HCT116 (cell line): Measurements from ENCODE around the gene SLC13A3. TPM values are rescaled to one million over a fixed set of nuclear protein-coding genes. Genes with fewer than 3 reads are reported as not detected.

Experiments used
- ATAC-seq: fragments of 200-7000 bp; cut with Tn5 transposase; 2 replicates; pipeline ENCODE4 v1.9.1; 2020; ENCODE audit warnings: mild to moderate bottlenecking, moderate library complexity
- BruUV-seq: library from RNA; stranded (reverse); fragments of 400-500 nt; replicated peaks from 2 replicates; lab custom pipeline; 2021; lab: Mats Ljungman, UMichigan
- CTCF ChIA-PET: fragments of 300-600 bp; sonication (Branson Sonifier 250); formaldehyde crosslinking; loops from one replicate; lab custom pipeline; 2021; ENCODE audit warnings: antibody characterized with exemption; lab: Charles Lee
- POLR2A ChIA-PET: fragments of 300-600, 350-600 bp; sonication (Branson Sonifier 250); formaldehyde crosslinking; loops from one replicate; lab custom pipeline; 2021; ENCODE audit warnings: antibody characterized with exemption; lab: Charles Lee
- RAD21 ChIA-PET, 2 experiments: fragments of 300-600 bp; sonication (Branson Sonifier 250); formaldehyde crosslinking; loops; one replicate each; lab custom pipeline; 2023; ENCODE audit warnings: low total read pairs in 2 of 2; ENCODE audit not compliant: uncharacterized antibody in 2 of 2, unreplicated experiment in 2 of 2, low non-redundant PET in 1 of 2; lab: Charles Lee
- DNase-seq: peaks from one replicate; pipeline ENCODE4 v3.0.0-alpha.2; 2010; ENCODE audit warnings: low read depth, low spot score
- H2AFZ ChIP-seq: fragments of 200-600 bp; shearing (Covaris generic), sonication (generic); 2 replicates; pipeline ENCODE4 v1.6.1; 2017; ENCODE audit warnings: low read depth, mixed run types, mixed read lengths, antibody characterized with exemption, low read length; ENCODE audit not compliant: poor library complexity, severe bottlenecking
- H3K27ac ChIP-seq: 2 replicates; pipeline ENCODE4 v1.5.1; 2012; ENCODE audit warnings: low read depth, low read length
- H3K27me3 ChIP-seq: fragments of 200-600 bp; sonication (generic); 2 replicates; pipeline ENCODE4 v1.6.1; 2016; ENCODE audit warnings: mixed run types, low read length, mixed read lengths; ENCODE audit not compliant: insufficient read depth
- H3K36me3 ChIP-seq, 2 experiments: fragments of 200-500 bp in 1 of 2; fragments of 200-600 bp in 1 of 2; sonication (Bioruptor generic) in 1 of 2; sonication (generic) in 1 of 2; 2 replicates each; pipeline versions ENCODE4 v1.5.1 to v1.6.1; 2014 to 2016; ENCODE audit warnings: low read length in 2 of 2, inconsistent platforms in 1 of 2, mixed read lengths in 1 of 2, mixed run types in 1 of 2; ENCODE audit not compliant: insufficient read depth in 2 of 2, control insufficient read depth in 1 of 2
- H3K4me1 ChIP-seq, 2 experiments: fragments of 200-600 bp in 1 of 2; sonication (generic) in 1 of 2; 2 replicates each; pipeline versions ENCODE4 v1.5.1 to v1.6.1; 2012 to 2017; ENCODE audit warnings: low read length in 2 of 2, inconsistent platforms in 1 of 2, mild to moderate bottlenecking in 1 of 2, mixed read lengths in 1 of 2, mixed run types in 1 of 2, moderate library complexity in 1 of 2; ENCODE audit not compliant: insufficient read depth in 2 of 2, control insufficient read depth in 1 of 2
- H3K4me2 ChIP-seq: fragments of 200-600 bp; sonication (generic); 2 replicates; pipeline ENCODE4 v1.6.1; 2017; ENCODE audit warnings: mixed run types, low read length, mixed read lengths
- H3K4me3 ChIP-seq, 2 experiments: fragments of 200-600 bp in 1 of 2; sonication (generic) in 1 of 2; replicated peaks in 1 of 2; 2 replicates each; pipeline ENCODE4 v1.5.1; 2011 to 2016; ENCODE audit warnings: low read length in 2 of 2, control low read depth in 1 of 2, low read depth in 1 of 2, mild to moderate bottlenecking in 1 of 2, mixed read lengths in 1 of 2, mixed run types in 1 of 2
- H3K79me2 ChIP-seq: fragments of 200-600 bp; sonication (generic); 2 replicates; pipeline ENCODE4 v1.6.1; 2017; ENCODE audit warnings: mild to moderate bottlenecking, mixed run types, low read length, moderate library complexity, mixed read lengths; ENCODE audit not compliant: insufficient read depth
- H3K9ac ChIP-seq: fragments of 200-600 bp; sonication (generic); 2 replicates; pipeline ENCODE4 v1.6.1; 2016; ENCODE audit warnings: low read length, mixed read lengths
- H3K9me2 ChIP-seq: fragments of 200-600 bp; sonication (generic), shearing (Covaris generic); 2 replicates; pipeline ENCODE4 v1.6.1; 2017; ENCODE audit warnings: mixed run types, mild to moderate bottlenecking, moderate library complexity; ENCODE audit not compliant: insufficient read depth
- H3K9me3 ChIP-seq, 2 experiments: fragments of 200-500 bp in 1 of 2; fragments of 200-600 bp in 1 of 2; sonication (Bioruptor generic) in 1 of 2; sonication (generic) in 1 of 2; 2 replicates each; pipeline ENCODE4 v1.6.1; 2014 to 2017; ENCODE audit warnings: low read length in 2 of 2, mixed read lengths in 2 of 2, inconsistent platforms in 1 of 2, low read depth in 1 of 2, mild to moderate bottlenecking in 1 of 2, mixed run types in 1 of 2, moderate library complexity in 1 of 2; ENCODE audit not compliant: control insufficient read depth in 1 of 2, insufficient read depth in 1 of 2
- H4K20me1 ChIP-seq: fragments of 200-600 bp; sonication (generic), shearing (Covaris generic); 2 replicates; pipeline ENCODE4 v1.6.1; 2017; ENCODE audit warnings: mixed run types, mild to moderate bottlenecking, moderate library complexity; ENCODE audit not compliant: insufficient read depth
- ELF1 ChIP-seq: IDR thresholded peaks from 2 replicates; pipeline ENCODE4 v1.6.1; 2012; ENCODE audit warnings: low read depth, borderline replicate concordance
- EZH2 ChIP-seq: fragments of 200-600 bp; sonication (generic); IDR thresholded peaks from 2 replicates; pipeline ENCODE4 v1.6.1; 2017; ENCODE audit warnings: antibody characterized with exemption, mixed run types
- FOSL1 ChIP-seq: IDR thresholded peaks from 2 replicates; pipeline ENCODE4 v1.6.1; 2012; ENCODE audit warnings: low read depth
- JUND ChIP-seq: IDR thresholded peaks from 2 replicates; pipeline ENCODE4 v1.6.1; 2012
- POLR2A ChIP-seq: IDR thresholded peaks from 2 replicates; pipeline ENCODE4 v1.7.0; 2011; ENCODE audit warnings: borderline replicate concordance; ENCODE audit not compliant: insufficient read depth, insufficient read length; ENCODE audit errors: extremely low read depth
- intact Hi-C: fragments of 100-400 bp; cut with micrococcal nuclease; formaldehyde crosslinking; loops from 2 replicates; pipeline ENCODE4 v1.10.0; 2022
- total RNA-seq: library from RNA; stranded (reverse); gene quantifications from one replicate; pipeline ENCODE4 v1.2.1, GENCODE V29; 2021; ENCODE audit not compliant: unreplicated experiment
- TF ChIP-seq, protein P1 (sequence below): IDR thresholded peaks from 2 replicates; pipeline ENCODE4 v1.6.1; 2011; ENCODE audit warnings: mild to moderate bottlenecking, low read length, moderate library complexity; ENCODE audit not compliant: insufficient replicate concordance; ENCODE audit errors: extremely low read depth
- TF ChIP-seq, protein P2 (sequence below): IDR thresholded peaks from 2 replicates; pipeline ENCODE4 v1.6.1; 2012

The SLC13A3 gene
- total RNA-seq, 1 experiment from 2014 or later = not detected

DNA sequence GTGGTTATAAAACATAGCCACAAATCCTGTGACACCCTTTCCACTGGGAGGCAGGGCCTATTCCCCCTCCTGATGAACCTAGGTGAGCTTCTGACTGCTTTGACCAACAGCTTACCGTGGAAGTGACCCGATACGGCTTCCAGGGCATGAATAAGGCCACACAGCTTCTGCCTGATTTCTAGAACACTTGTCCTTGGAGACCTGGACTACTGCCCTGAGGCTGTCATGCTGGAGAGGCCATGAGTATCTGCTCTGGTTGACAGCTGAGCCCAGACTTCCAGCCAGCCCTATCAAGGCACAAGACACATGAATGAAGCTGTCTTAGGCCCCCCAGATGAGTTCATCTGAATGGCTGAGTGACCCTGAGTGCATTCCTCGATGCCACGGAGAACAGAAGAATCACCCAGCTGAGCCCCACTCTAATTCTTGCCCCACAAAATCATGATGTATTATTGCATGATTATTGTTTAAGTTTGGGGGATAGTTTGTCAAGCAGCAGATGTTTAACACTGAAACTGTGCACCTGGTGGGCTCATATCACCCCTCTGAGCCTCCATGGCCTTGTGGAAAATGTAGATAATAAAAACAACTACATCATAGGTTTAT, 21.4 kb upstream of the SLC13A3 start:
- BruUV-seq = no TSS peak
- RAD21 ChIA-PET = no interaction called here
- no peak overlapping the region for H3K27ac ChIP-seq

DNA sequence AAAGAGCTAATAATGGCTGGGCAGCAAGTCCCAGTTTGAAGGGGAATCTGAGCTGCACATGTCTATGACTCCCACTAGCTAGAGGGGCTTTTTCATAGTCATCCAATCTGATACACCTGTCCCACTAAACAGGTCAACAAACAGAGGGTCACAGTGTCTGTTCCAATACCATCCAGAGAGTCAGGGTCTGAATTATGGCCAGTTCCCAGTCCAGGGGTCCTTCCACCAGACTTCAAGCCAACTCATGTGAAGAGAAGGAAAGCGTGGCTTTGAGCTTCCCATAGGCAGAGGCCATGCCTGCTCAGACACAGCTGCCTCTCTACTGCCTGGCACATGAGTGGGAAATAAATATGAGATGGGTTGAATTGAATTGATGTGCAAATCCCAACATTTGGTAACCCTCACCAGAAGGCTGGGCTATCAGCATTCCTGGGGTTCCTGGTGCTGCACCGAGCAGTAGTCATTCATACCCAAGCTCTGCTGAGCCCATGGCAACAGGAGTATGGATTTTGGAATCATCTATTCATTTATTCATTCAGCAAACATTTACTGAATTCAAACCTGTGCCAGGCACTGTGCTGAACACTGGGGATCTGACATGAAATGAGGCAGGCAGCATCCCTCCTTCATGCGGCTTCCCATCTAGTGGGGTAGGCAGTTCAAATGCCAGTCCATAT, 20.7 kb upstream of the SLC13A3 start:
- POLR2A ChIA-PET = no interaction called here
- TF ChIP-seq FOSL1 = no peak
- TF ChIP-seq JUND = no peak
- TF ChIP-seq ELF1 = no peak
- TF ChIP-seq POLR2A = no peak
- intact Hi-C loops = no loop called here
- Histone ChIP-seq H3K79me2 (no peaks in the 10 kb centered on the region), H3K4me3 (no peak overlapping the region), H4K20me1 (no peaks in the 10 kb centered on the region), H3K27me3 (no peaks in the 10 kb centered on the region), H3K27ac (no peak overlapping the region), H2AFZ (no peak overlapping the region), H3K4me1 (peaks cover 0 to 6% of the 10 kb centered on the region in 2 experiments; a peak in 1 of 4 replicates), H3K9me2 (no peaks in the 10 kb centered on the region), H3K4me2 (no peak overlapping the region), H3K9ac (no peak overlapping the region), H3K9me3 (no peaks in the 10 kb centered on the region), H3K36me3 (no peaks in the 10 kb centered on the region)
- DNase-seq (no peak), ATAC-seq (no peak)
- CTCF ChIA-PET = no interaction called here
- RAD21 ChIA-PET = no interaction called here
- no TSS peak for BruUV-seq

More for the DNA sequence above, 21.4 kb upstream of the SLC13A3 start:
- ATAC-seq (no peak), DNase-seq (no peak)
- H3K27me3 ChIP-seq = no peaks in the 10 kb centered on the region
- no peak overlapping the region for H3K4me2 ChIP-seq
- H2AFZ ChIP-seq = no peak overlapping the region
- H3K9me3 ChIP-seq = no peaks in the 10 kb centered on the region
- H3K4me1 ChIP-seq = peaks cover 6% of the 10 kb centered on the region in 2 experiments; a peak in 2 of 4 replicates
- H3K36me3 ChIP-seq = no peaks in the 10 kb centered on the region
- ChIA-PET POLR2A (no interaction called here), CTCF (no interaction called here)
- TF ChIP-seq, protein P1, sequence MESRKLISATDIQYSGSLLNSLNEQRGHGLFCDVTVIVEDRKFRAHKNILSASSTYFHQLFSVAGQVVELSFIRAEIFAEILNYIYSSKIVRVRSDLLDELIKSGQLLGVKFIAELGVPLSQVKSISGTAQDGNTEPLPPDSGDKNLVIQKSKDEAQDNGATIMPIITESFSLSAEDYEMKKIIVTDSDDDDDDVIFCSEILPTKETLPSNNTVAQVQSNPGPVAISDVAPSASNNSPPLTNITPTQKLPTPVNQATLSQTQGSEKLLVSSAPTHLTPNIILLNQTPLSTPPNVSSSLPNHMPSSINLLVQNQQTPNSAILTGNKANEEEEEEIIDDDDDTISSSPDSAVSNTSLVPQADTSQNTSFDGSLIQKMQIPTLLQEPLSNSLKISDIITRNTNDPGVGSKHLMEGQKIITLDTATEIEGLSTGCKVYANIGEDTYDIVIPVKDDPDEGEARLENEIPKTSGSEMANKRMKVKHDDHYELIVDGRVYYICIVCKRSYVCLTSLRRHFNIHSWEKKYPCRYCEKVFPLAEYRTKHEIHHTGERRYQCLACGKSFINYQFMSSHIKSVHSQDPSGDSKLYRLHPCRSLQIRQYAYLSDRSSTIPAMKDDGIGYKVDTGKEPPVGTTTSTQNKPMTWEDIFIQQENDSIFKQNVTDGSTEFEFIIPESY = no peak
- no peak for TF ChIP-seq EZH2
- TF ChIP-seq, protein P2, sequence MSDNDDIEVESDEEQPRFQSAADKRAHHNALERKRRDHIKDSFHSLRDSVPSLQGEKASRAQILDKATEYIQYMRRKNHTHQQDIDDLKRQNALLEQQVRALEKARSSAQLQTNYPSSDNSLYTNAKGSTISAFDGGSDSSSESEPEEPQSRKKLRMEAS = no peak
- no peak for TF ChIP-seq POLR2A
- TF ChIP-seq, all 23 proteins: peak for 0
- Histone ChIP-seq H3K9me2 (no peaks in the 10 kb centered on the region), H3K4me3 (no peak overlapping the region), H3K9ac (no peak overlapping the region), H4K20me1 (no peaks in the 10 kb centered on the region), H3K79me2 (no peaks in the 10 kb centered on the region)
- intact Hi-C loops = no loop called here
